ENCODE data around the gene NPAS3. TPM values are rescaled to one million over a fixed set of nuclear protein-coding genes. Genes with fewer than 3 reads are reported as not detected.

Gene NPAS3
- total RNA-seq, 4 donors from 2014 or later: 0.51 to 15.2 (median 6.6) TPM

DNA sequence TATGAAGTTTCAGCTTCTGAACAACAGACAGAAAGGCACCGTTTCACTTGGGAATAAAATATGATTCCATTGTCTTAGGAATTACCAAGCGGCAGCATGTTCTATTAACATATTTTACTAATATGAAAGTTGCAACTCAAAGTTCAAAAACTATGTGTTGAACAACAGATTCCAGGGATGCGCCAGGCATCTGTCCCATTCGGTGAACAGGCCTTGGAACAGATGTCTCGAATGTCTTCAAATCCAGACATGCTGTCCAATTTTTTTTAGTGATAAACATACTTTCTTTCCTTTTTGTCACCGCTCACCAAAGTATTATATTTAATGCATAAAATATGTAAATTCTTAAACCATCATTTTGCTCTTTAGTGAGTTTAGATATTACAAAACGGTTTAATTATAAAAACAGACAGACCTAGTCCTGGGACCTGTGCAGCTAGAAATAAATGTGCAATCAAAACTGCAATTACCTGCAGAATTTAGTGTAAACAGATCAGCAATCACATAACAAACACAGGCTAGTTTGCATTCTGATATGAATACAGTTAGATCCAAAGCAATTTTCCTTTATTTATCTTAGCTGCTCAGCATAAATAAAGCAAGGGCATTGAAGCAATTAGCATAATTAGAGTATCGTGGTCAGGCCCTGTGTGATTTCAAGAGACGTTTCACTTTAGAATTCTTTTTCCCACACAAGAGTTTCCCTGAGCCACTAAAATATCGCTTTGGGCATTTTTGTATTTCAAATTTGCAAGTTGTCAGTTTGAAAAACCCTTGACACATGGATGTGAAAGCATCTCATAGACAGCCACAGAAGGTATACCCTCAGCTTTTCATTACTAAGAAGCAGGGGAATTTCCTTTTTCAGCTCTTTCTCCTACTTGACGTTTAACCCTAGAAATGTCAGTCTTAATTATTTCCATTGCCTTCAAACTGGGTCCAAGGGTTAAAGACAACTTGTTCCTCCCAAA, 591.4 kb downstream of the NPAS3 start:
- intact Hi-C loops (cut with DNase I; ENCODE audit: low total_unique reads): no loop called here
- Histone ChIP-seq H3K27me3 (no peaks in the 10 kb centered on the region), H3K27ac (no peak overlapping the region), H3K4me3 (no peak overlapping the region), H3K4me1 (no peaks in the 10 kb centered on the region), H3K9me3 (no peaks in the 10 kb centered on the region), H3K36me3 (no peaks in the 10 kb centered on the region)
- TF ChIP-seq POLR2A (IDR thresholded peaks at IDR 0.05) (no peak), CTCF (IDR thresholded peaks at IDR 0.05) (no peak)
- no peak for DNase-seq

GRCh38 chr14:33532553-33532952, 593.9 kb downstream of the NPAS3 start:
- no peak for DNase-seq
- Histone ChIP-seq H3K4me3 (no peak overlapping the region), H3K27ac (no peak overlapping the region), H3K9me3 (no peaks in the 10 kb centered on the region), H3K36me3 (no peaks in the 10 kb centered on the region), H3K4me1 (no peaks in the 10 kb centered on the region), H3K27me3 (no peaks in the 10 kb centered on the region)
- TF ChIP-seq POLR2A (IDR thresholded peaks at IDR 0.05) (no peak), CTCF (IDR thresholded peaks at IDR 0.05) (no peak)
- intact Hi-C loops (cut with DNase I; ENCODE audit: low total_unique reads): no loop called here

- Histone ChIP-seq H3K27me3 (no peaks in the 10 kb centered on the region), H3K4me3 (no peak overlapping the region), H3K4me1 (no peaks in the 10 kb centered on the region), H3K9me3 (no peaks in the 10 kb centered on the region), H3K36me3 (no peaks in the 10 kb centered on the region), H3K27ac (no peak overlapping the region)
- intact Hi-C loops (cut with DNase I; ENCODE audit: low total_unique reads): no loop called here
- TF ChIP-seq POLR2A (IDR thresholded peaks at IDR 0.05) (no peak), CTCF (IDR thresholded peaks at IDR 0.05) (no peak)
- DNase-seq: no peak
These were observed 595.4 kb downstream of the NPAS3 start for GRCh38 chr14:33534104-33534503.

DNA sequence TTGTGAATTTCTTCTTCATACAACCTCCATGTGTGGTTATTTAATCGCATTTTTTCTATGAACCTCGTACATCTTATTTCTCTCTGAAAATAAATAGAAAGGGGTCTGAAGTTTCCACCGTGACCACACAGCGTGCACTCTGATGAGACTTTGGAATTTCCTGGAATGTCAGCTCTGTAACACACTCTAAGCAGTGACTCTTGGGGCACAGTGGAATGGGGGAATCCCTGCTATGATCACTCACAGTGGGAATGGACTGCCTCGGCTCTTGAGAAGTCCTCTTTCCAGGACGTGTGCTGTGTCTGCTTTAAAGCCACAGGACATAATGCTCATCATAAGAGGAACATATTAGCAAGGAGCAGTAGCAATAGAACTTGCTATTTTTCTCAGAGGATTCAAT, 596.0 kb downstream of the NPAS3 start:
- intact Hi-C loops (cut with DNase I; ENCODE audit: low total_unique reads): no loop called here
- H3K36me3 ChIP-seq: no peaks in the 10 kb centered on the region
- TF ChIP-seq CTCF (IDR thresholded peaks at IDR 0.05): no peak
- no peak for TF ChIP-seq POLR2A (IDR thresholded peaks at IDR 0.05)
- H3K27me3 ChIP-seq: no peaks in the 10 kb centered on the region
- H3K9me3 ChIP-seq: no peaks in the 10 kb centered on the region
- no peak overlapping the region for H3K4me3 ChIP-seq
- H3K27ac ChIP-seq: no peak overlapping the region
- no peaks in the 10 kb centered on the region for H3K4me1 ChIP-seq
- DNase-seq: no peak

DNA sequence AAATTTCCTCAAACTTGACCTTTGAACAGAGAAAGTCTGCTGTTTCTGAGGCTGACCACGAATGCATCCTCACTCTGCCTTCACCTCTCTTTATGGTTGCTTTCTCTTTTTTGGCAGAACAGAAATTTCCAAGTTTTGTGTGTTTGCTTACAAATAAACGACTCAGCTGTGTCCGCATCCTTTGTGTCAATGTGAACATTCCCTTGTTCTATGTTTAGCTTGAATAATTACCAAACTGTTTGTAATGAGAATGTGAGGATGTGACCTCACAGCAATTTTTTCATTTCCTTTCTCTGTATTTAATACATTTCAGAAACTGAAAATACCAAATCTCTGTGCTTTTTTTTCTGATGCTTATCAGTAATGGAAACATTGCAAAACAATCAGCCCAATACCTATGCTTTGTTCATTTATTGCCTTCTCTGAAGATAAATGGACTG, 601.3 kb downstream of the NPAS3 start:
- Histone ChIP-seq H3K4me3 (no peak overlapping the region), H3K9me3 (no peaks in the 10 kb centered on the region), H3K36me3 (no peaks in the 10 kb centered on the region), H3K27me3 (no peaks in the 10 kb centered on the region), H3K27ac (no peak overlapping the region), H3K4me1 (no peaks in the 10 kb centered on the region)
- DNase-seq: no peak
- intact Hi-C loops (cut with DNase I; ENCODE audit: low total_unique reads): no loop called here
- TF ChIP-seq POLR2A (IDR thresholded peaks at IDR 0.05): no peak

Measured in uterus (tissue), 4 donors.